Ovary (tissue), 9 donors: ENCODE results near the gene MPV17L. TPM values are rescaled to one million over a fixed set of nuclear protein-coding genes. Genes with fewer than 3 reads are reported as not detected.
"Not testable (repeated sequence)": the region's sequence is repeated elsewhere in the genome, so short reads cannot be mapped to it uniquely, and the experiment has no call there.

Source experiments
- DNase-seq, 5 donors: peaks; one replicate each; pipeline ENCODE4 v3.0.0-alpha.2; 2019 to 2020
- H3K27ac ChIP-seq, 2 donors: fragments of 200-600 bp; one replicate each; pipeline versions ENCODE4 v1.5.1 to v1.8.0; 2019 to 2022
- H3K27me3 ChIP-seq: fragments of 200-600 bp; one replicate; pipeline ENCODE4 v1.8.0; 2022
- H3K36me3 ChIP-seq: fragments of 200-600 bp; sonication (generic); one replicate; pipeline ENCODE4 v1.5.1; 2019
- H3K4me1 ChIP-seq: one replicate; pipeline ENCODE4 v1.8.1; 2013; ENCODE audit warnings: mild to moderate bottlenecking, moderate library complexity; ENCODE audit not compliant: insufficient read depth
- H3K4me3 ChIP-seq: fragments of 200-600 bp; sonication (generic); one replicate; pipeline ENCODE4 v1.5.1; 2017
- H3K9me3 ChIP-seq, 2 donors: fragments of 200-600 bp in 1 of 2; sonication (generic) in 1 of 2; one replicate each; pipeline versions ENCODE4 v1.5.1 to v1.8.1; 2013 to 2019; ENCODE audit warnings: mild to moderate bottlenecking in 1 of 2, moderate library complexity in 1 of 2
- EP300 ChIP-seq: sonication (generic); formaldehyde crosslinking; IDR thresholded peaks from one replicate; pipeline ENCODE4 v1.6.1; 2017; ENCODE audit warnings: antibody characterized with exemption
- POLR2A ChIP-seq: fragments of 450-650 bp; IDR thresholded peaks from one replicate; pipeline ENCODE4 v1.6.1; 2017; ENCODE audit warnings: antibody characterized with exemption, mild to moderate bottlenecking, moderate library complexity
- WGBS, 3 donors: extraction: QIAGEN DNeasy Blood & Tissue Kit in 1 of 3; methylation state at CpG; one replicate each; pipeline versions ENCODE4 v1.1.5 to v1.1.7; 2013 to 2017; 5-methylcytosine and 5-hydroxymethylcytosine counted together
- intact Hi-C, 4 donors: fragments of 100-400 bp; cut with DNase I; formaldehyde crosslinking; loops; one replicate each; pipeline versions ENCODE4 v1.11.0 to v1.15.1; 2022 to 2023
- polyA plus RNA-seq, 2 donors: library from polyadenylated mRNA; stranded (reverse); fragments of 200-250 nt in 1 of 2; fragments of 350-450 nt in 1 of 2; fragmentation: Illumina TruSeq in 1 of 2; extraction: RNeasy Lipid Tissue Mini Kit (QIAGEN cat#74804) in 1 of 2; gene quantifications; one replicate each; pipeline ENCODE4 v1.2.3, GENCODE V29; 2013 to 2014
- total RNA-seq, 7 donors: library from RNA; depleted of rRNA in 2 of 7; stranded (reverse); fragments of >200 nt in 2 of 7; fragmentation: NEBNext Ultra II Directional in 3 of 7; extraction: Animal tissue kit (Norgen Biotek cat#: 25700) in 3 of 7; gene quantifications; one replicate each; pipeline versions ENCODE4 v1.1.0 to v1.2.4, GENCODE V29; 2016 to 2023
- TF ChIP-seq, protein P1 (sequence below), 3 donors: fragments of 450-650 bp in 2 of 3; fragments of 200-600 bp in 1 of 3; IDR thresholded peaks; one replicate each; pipeline versions ENCODE4 v1.5.1 to v1.8.0; 2016 to 2022; ENCODE audit warnings: antibody characterized with exemption in 3 of 3, mild to moderate bottlenecking in 1 of 3
- donor health status: DM: no; HTN: no; CAD: no; lungs with moderate emphysema.
- donor health status: DM: no; HTN: no; CAD: no.
- donor health status: Bipolar disorder and iron deficiency.
- donor health status: DM: yes; HTN: yes; CAD: no.
- donor health status: DM: no; HTN: no; CAD: no.
- donor health status: DM: yes; HTN: yes; CAD: no.

Gene MPV17L
- total and polyA plus RNA-seq, 9 donors: 3.8 to 13.9 (median 10.2) TPM

DNA sequence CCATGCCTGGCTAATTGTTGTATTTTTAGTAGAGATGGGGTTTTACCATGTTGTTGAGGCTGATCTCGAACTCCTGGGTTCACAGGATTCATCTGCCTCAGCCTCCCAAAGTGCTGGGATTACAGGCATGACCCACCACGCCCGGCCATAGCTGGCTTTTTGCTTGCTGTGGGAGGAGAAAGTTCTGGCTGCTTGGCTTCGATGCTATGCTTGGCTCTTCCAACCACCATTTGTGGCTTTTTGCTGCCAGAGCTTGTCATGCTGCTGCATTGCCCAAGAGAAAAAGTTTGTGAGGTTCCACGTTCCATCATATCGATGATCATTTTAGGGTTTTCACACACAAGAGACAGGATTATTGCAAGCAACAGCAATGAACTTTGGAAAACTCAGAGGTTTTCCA, 55.1 kb downstream of the MPV17L start:
- H3K27me3 ChIP-seq: no peaks in the 10 kb centered on the region
- TF ChIP-seq EP300: no peak
- TF ChIP-seq, protein P1, sequence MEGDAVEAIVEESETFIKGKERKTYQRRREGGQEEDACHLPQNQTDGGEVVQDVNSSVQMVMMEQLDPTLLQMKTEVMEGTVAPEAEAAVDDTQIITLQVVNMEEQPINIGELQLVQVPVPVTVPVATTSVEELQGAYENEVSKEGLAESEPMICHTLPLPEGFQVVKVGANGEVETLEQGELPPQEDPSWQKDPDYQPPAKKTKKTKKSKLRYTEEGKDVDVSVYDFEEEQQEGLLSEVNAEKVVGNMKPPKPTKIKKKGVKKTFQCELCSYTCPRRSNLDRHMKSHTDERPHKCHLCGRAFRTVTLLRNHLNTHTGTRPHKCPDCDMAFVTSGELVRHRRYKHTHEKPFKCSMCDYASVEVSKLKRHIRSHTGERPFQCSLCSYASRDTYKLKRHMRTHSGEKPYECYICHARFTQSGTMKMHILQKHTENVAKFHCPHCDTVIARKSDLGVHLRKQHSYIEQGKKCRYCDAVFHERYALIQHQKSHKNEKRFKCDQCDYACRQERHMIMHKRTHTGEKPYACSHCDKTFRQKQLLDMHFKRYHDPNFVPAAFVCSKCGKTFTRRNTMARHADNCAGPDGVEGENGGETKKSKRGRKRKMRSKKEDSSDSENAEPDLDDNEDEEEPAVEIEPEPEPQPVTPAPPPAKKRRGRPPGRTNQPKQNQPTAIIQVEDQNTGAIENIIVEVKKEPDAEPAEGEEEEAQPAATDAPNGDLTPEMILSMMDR (IDR thresholded peaks at IDR 0.05): no peak
- no peak for TF ChIP-seq POLR2A
- H3K4me1 ChIP-seq: peaks cover 6% of the 10 kb centered on the region
- intact Hi-C loops: no loop called here
- no peaks in the 10 kb centered on the region for H3K36me3 ChIP-seq
- H3K27ac ChIP-seq: no peak overlapping the region
- H3K4me3 ChIP-seq: no peak overlapping the region
- DNase-seq: no peak
- 71 to 89% (median 88%) methylated on average over 6 of the region's 6 CpGs for WGBS, 3 donors
- no peaks in the 10 kb centered on the region for H3K9me3 ChIP-seq

DNA sequence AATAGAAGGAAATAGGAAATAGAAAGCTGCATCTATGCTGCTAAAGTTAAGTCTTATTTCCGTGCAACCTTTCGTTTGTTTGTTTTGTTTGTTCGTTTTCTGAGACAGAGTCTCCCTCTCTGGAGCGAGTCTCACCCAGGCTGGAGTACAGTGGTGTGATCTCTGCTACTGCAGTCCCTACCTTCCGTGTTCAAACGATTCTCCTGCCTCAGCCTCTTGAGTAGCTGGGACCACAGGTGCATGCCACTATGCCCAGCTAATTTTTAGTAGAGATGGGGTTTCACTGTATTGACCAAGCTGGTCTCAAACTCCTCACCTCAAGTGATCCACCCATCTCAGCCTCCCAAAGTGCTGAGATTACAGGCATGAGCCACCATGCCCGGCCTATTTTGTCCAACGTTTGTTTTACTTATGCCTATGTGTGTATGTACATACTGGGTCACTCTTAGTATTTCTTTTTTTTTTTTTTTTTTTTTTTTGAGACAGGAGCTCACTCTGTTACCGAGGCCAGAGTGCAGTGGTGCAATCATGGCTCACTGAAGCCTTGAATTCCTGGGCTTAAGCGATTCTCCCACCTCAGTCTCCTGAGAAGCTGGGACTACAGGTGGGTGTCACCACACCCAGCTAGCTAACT, 55.7 kb downstream of the MPV17L start:
- no peaks in the 10 kb centered on the region for H3K9me3 ChIP-seq
- H3K27me3 ChIP-seq: no peaks in the 10 kb centered on the region
- DNase-seq: no peak
- H3K4me1 ChIP-seq: peaks cover 6% of the 10 kb centered on the region
- H3K36me3 ChIP-seq: no peaks in the 10 kb centered on the region
- no peak overlapping the region for H3K4me3 ChIP-seq
- intact Hi-C loops: no loop called here
- no peak overlapping the region for H3K27ac ChIP-seq
- TF ChIP-seq EP300 (no peak), POLR2A (no peak)
- TF ChIP-seq, protein P1 (IDR thresholded peaks at IDR 0.05): no peak
- WGBS, 3 donors: 83 to 86% (median 86%) methylated on average over 10 of the region's 10 CpGs

DNA sequence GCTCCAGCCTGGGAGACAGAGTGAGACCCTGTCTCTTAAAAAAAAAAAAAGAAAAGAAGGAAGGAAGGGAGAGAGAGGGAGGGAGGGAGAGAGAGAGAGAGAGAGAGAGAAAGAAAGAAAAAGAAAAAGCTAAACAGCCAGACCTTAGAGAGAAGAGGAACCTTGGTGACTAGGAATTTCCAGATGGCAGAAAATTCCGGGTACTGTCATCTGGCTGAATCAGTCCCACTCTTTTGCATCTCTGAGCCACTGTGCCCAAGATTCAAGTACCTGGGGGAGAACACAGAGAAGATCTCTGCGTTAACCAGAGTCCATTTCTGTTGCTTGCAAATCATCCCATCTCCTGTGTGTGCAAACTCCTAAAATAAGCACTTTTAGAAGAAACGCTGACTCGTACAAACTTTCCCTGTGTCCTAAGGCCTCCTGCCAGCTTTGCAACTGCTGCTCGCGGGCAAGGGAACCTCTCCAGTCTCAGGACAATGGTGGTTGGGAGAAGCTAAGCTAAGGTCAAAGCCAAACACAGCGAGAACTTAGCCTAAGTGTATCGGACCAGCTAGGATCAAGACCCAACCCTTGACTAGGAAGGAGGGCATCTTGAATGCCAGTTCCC, 56.8 kb downstream of the MPV17L start:
- no peak overlapping the region for H3K4me3 ChIP-seq
- 54 to 69% (median 55%) methylated on average over 8 of the region's 8 CpGs for WGBS, 3 donors
- DNase-seq: no peak
- H3K36me3 ChIP-seq: no peaks in the 10 kb centered on the region
- no peak overlapping the region for H3K27ac ChIP-seq
- H3K27me3 ChIP-seq: no peaks in the 10 kb centered on the region
- H3K4me1 ChIP-seq: peaks cover 6% of the 10 kb centered on the region
- no peaks in the 10 kb centered on the region for H3K9me3 ChIP-seq
- intact Hi-C loops: no loop called here
- TF ChIP-seq, protein P1 (IDR thresholded peaks at IDR 0.05): no peak
- TF ChIP-seq POLR2A: no peak
- no peak for TF ChIP-seq EP300

DNA sequence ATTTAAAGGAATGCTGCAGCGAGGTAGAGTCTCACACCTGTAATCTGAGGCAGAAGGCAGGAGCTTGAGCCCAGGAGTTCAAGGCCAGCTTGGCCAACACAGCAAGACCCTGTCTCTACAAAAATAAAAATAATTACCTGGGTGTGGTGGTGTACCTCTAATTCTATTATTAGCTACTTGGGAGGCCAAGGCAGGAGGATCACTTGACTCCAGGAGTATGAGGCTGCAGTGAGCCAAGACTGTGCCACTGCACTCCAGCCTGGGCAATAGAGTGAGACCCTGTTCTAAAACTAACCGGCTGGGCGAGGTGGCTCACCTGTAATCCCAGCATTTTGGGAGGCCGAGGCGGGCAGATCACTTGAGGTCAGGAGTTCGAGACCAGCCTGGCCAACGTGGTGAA, 57.7 kb downstream of the MPV17L start:
- H3K27ac ChIP-seq, H3K4me1 ChIP-seq, H3K9me3 ChIP-seq, H3K4me3 ChIP-seq, H3K36me3 ChIP-seq, H3K27me3 ChIP-seq, DNase-seq, intact Hi-C loops: not testable (repeated sequence)
- 88 to 95% (median 91%) methylated on average over 7 of the region's 7 CpGs for WGBS, 3 donors

DNA sequence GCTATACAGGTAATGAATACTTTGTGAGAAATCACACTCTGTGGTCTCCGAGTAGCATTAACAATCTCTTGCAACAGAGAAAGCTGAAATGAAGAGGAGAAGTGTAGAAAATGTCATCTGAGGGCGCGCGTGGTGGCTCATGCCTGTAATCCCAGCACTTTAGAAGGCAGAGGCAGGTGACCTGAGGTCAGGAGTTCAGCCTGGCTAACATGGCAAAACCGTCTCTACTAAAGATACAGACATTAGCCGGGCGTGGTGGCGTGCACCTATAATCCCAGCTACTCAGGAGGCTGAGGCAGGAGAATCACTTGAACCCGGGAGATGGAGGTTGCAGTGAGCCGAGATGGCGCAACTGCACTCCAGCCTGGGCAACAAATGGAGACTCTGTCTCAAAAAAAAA, 59.4 kb downstream of the MPV17L start:
- DNase-seq, H3K27ac ChIP-seq, H3K9me3 ChIP-seq, H3K36me3 ChIP-seq, H3K4me3 ChIP-seq, intact Hi-C loops, H3K27me3 ChIP-seq, H3K4me1 ChIP-seq: not testable (repeated sequence)
- 94 to 96% (median 94%) methylated on average over 11 of the region's 11 CpGs for WGBS, 3 donors
